Endothelial cell of umbilical vein (primary cell): ENCODE data around the gene MEF2D. TPM values are rescaled to one million over a fixed set of nuclear protein-coding genes. Genes with fewer than 3 reads are reported as not detected.

Source experiments
- BruUV-seq: library from RNA; stranded (reverse); fragments of 400-500 nt; replicated peaks from 2 replicates; lab custom pipeline; 2021; lab: Mats Ljungman, UMichigan
- CTCF ChIA-PET: fragments of 300-600, 350-600 bp; sonication (Branson Sonifier 250); formaldehyde crosslinking; loops from one replicate; lab custom pipeline; 2021; ENCODE audit warnings: antibody characterized with exemption, inconsistent platforms; lab: Charles Lee
- POLR2A ChIA-PET: fragments of 300-600, 350-600 bp; sonication (Branson Sonifier 250); formaldehyde crosslinking; loops from one replicate; lab custom pipeline; 2021; ENCODE audit warnings: antibody characterized with exemption, inconsistent platforms; lab: Charles Lee
- DNase-seq: peaks from one replicate; pipeline ENCODE4 v3.0.0-alpha.2; 2011; ENCODE audit warnings: low read depth, low spot score
- FAIRE-seq: peaks from 2 replicates; lab custom pipeline; 2011; peaks lifted over from hg19 to GRCh38; lab: Jason Lieb, UNC
- H2AFZ ChIP-seq: 2 replicates; pipeline ENCODE4 v1.6.0; 2012; ENCODE audit warnings: low read depth, low read length, control low read depth, inconsistent platforms
- H3K27ac ChIP-seq: 2 replicates; pipeline ENCODE4 v1.5.1; 2011; ENCODE audit warnings: low read depth, mild to moderate bottlenecking, control low read depth, low read length, moderate library complexity; ENCODE audit not compliant: insufficient read depth
- H3K27me3 ChIP-seq, 2 experiments: 2 replicates each; pipeline versions ENCODE4 v1.6.0 to v1.6.1; 2011; ENCODE audit warnings: low read length in 2 of 2, mixed read lengths in 1 of 2; ENCODE audit not compliant: control insufficient read depth in 2 of 2, insufficient read depth in 2 of 2
- H3K36me3 ChIP-seq, 2 experiments: 2 replicates in 1 of 2; 3 replicates in 1 of 2; pipeline ENCODE4 v1.5.1; 2011; ENCODE audit warnings: low read length in 2 of 2, mild to moderate bottlenecking in 1 of 2, moderate library complexity in 1 of 2; ENCODE audit not compliant: control insufficient read depth in 2 of 2, insufficient read depth in 2 of 2; ENCODE audit errors: extremely low read depth in 1 of 2
- H3K4me1 ChIP-seq: 3 replicates; pipeline ENCODE4 v1.5.1; 2011; ENCODE audit warnings: mild to moderate bottlenecking, low read length; ENCODE audit not compliant: control insufficient read depth, insufficient read depth; ENCODE audit errors: extremely low read depth
- H3K4me2 ChIP-seq: 2 replicates; pipeline ENCODE4 v1.6.1; 2011; ENCODE audit warnings: low read length, control low read depth, mixed read lengths; ENCODE audit not compliant: insufficient read depth
- H3K4me3 ChIP-seq, 3 experiments: fragments of 200-600 bp in 1 of 3; sonication (generic), shearing (Covaris generic) in 1 of 3; replicated peaks in 1 of 3; 2 replicates each; pipeline ENCODE4 v1.5.1; 2011 to 2016; ENCODE audit warnings: control low read depth in 3 of 3, low read length in 3 of 3, mild to moderate bottlenecking in 2 of 3, inconsistent platforms in 1 of 3, low read depth in 1 of 3, moderate library complexity in 1 of 3; ENCODE audit not compliant: insufficient read depth in 1 of 3
- H3K79me2 ChIP-seq: 2 replicates; pipeline ENCODE4 v1.6.0; 2012; ENCODE audit warnings: low read length, inconsistent platforms; ENCODE audit not compliant: control insufficient read depth, insufficient read depth
- H3K9ac ChIP-seq: replicated peaks from 2 replicates; pipeline ENCODE3; 2011; ENCODE audit warnings: low read length, control low read depth; ENCODE audit not compliant: insufficient read depth; ENCODE audit errors: extremely low read depth
- H3K9me1 ChIP-seq: replicated peaks from 3 replicates; pipeline ENCODE4 v1.6.0; 2011; ENCODE audit warnings: mild to moderate bottlenecking, low read length; ENCODE audit not compliant: control insufficient read depth, insufficient read depth; ENCODE audit errors: extremely low read depth
- H3K9me3 ChIP-seq: replicated peaks from 2 replicates; pipeline ENCODE4 v1.5.1; 2012; ENCODE audit warnings: low read length, inconsistent platforms; ENCODE audit not compliant: control insufficient read depth, insufficient read depth
- H4K20me1 ChIP-seq: replicated peaks from 2 replicates; pipeline ENCODE3; 2011; ENCODE audit warnings: mild to moderate bottlenecking, low read length; ENCODE audit not compliant: control insufficient read depth, insufficient read depth; ENCODE audit errors: extremely low read depth
- EZH2 ChIP-seq: IDR thresholded peaks from 2 replicates; pipeline ENCODE4 v1.6.1; 2012; ENCODE audit warnings: borderline replicate concordance, low read depth, mild to moderate bottlenecking, moderate library complexity, low read length, inconsistent platforms; ENCODE audit not compliant: severe bottlenecking
- FOS ChIP-seq: IDR thresholded peaks from 2 replicates; pipeline ENCODE4 v1.6.1; 2011; ENCODE audit warnings: mild to moderate bottlenecking, low read length, moderate library complexity, borderline replicate concordance; ENCODE audit not compliant: insufficient read depth
- GATA2 ChIP-seq: IDR thresholded peaks from 2 replicates; pipeline ENCODE4 v1.7.0; 2011; ENCODE audit warnings: low read depth, mild to moderate bottlenecking, moderate library complexity, mixed read lengths, low read length; ENCODE audit not compliant: insufficient read length, insufficient read depth
- JUN ChIP-seq: IDR thresholded peaks from 2 replicates; pipeline ENCODE4 v1.6.1; 2011; ENCODE audit warnings: borderline replicate concordance, low read depth; ENCODE audit not compliant: insufficient read length, insufficient read depth
- MYC ChIP-seq: IDR thresholded peaks from one replicate; pipeline ENCODE4 v1.6.1; 2011; ENCODE audit warnings: mild to moderate bottlenecking, low read depth, low read length
- POLR2A ChIP-seq: IDR thresholded peaks from 2 replicates; pipeline ENCODE4 v1.6.1; 2012; ENCODE audit warnings: low read depth, mild to moderate bottlenecking, control low read depth, low read length
- POLR2AphosphoS5 ChIP-seq: IDR thresholded peaks from 2 replicates; pipeline ENCODE4 v1.6.1; 2012; ENCODE audit warnings: low read depth, mild to moderate bottlenecking, control low read depth, low read length, moderate library complexity; ENCODE audit not compliant: insufficient read depth
- dilution Hi-C: fragments of 300-500 bp; cut with MboI; formaldehyde crosslinking; loops from one replicate; pipeline ENCODE4 v1.15.0; 2019; ENCODE audit warnings: low sequenced_read_pairs; ENCODE audit not compliant: extremely low pct_ligation_motif_present
- intact Hi-C: fragments of 100-400 bp; cut with micrococcal nuclease; formaldehyde crosslinking; loops from one replicate; pipeline ENCODE4 v1.10.0; 2022
- polyA plus RNA-seq, 4 experiments: library from polyadenylated mRNA; depleted of rRNA in 3 of 4; stranded (reverse) in 3 of 4; unstranded in 1 of 4; fragments of >200 nt; gene quantifications; 2 replicates each; pipeline versions ENCODE4 v1.2.1 to v1.2.3, GENCODE V29; 2011 to 2012; ENCODE audit warnings: missing spikeins in 1 of 4
- total RNA-seq: library from RNA; stranded (reverse); gene quantifications from 2 replicates; pipeline ENCODE4 v1.2.3, GENCODE V29; 2021
- TF ChIP-seq, protein P1 (sequence below), 2 donors: IDR thresholded peaks; 1 replicate in 1 of 2; 2 replicates in 1 of 2; pipeline ENCODE4 v1.5.1; 2011; ENCODE audit warnings: low read length in 2 of 2, mild to moderate bottlenecking in 2 of 2, moderate library complexity in 2 of 2, control low read depth in 1 of 2, inconsistent platforms in 1 of 2, low read depth in 1 of 2; ENCODE audit not compliant: insufficient read depth in 1 of 2; ENCODE audit errors: extremely low read depth in 1 of 2
- TF ChIP-seq, protein P2 (sequence below): IDR thresholded peaks from 2 replicates; pipeline ENCODE4 v1.6.1; 2011; ENCODE audit not compliant: insufficient read depth, insufficient read length

Gene MEF2D
- total and polyA plus RNA-seq, 2 donors (not counting 3 experiments of a cell fraction or from before 2014, with no cell fraction given), result 45.4 to 52.2 TPM

GRCh38 chr1:156462954-156463795 is 37.4 kb downstream of the MEF2D start:
- Histone ChIP-seq H3K4me3 (no peak overlapping the region), H3K27ac (no peak overlapping the region), H3K9me1 (no peaks in the 10 kb centered on the region), H4K20me1 (no peaks in the 10 kb centered on the region), H3K36me3 (peaks cover 2 to 20% of the 10 kb centered on the region in 2 experiments), H3K79me2 (no peaks in the 10 kb centered on the region), H3K4me1 (peaks cover 12% of the 10 kb centered on the region), H3K4me2 (no peak overlapping the region), H3K9ac (no peak overlapping the region), H3K27me3 (no peaks in the 10 kb centered on the region), H3K9me3 (no peaks in the 10 kb centered on the region), H2AFZ (no peak overlapping the region)
- CTCF ChIA-PET, result no interaction called here
- intact Hi-C loops (no loop called here), dilution Hi-C loops (no loop called here)
- no peak for FAIRE-seq
- TF ChIP-seq EZH2 (no peak), POLR2A (no peak), MYC (no peak)
- BruUV-seq, result no TSS peak
- POLR2A ChIA-PET, result no interaction called here
- DNase-seq, result no peak

- Histone ChIP-seq H3K9me1 (no peaks in the 10 kb centered on the region), H3K27ac (no peak overlapping the region), H3K9me3 (no peaks in the 10 kb centered on the region), H3K79me2 (no peaks in the 10 kb centered on the region), H3K4me3 (no peak overlapping the region), H3K4me1 (peaks cover 16% of the 10 kb centered on the region), H4K20me1 (no peaks in the 10 kb centered on the region), H2AFZ (no peak overlapping the region), H3K36me3 (peaks cover 0 to 12% of the 10 kb centered on the region in 2 experiments), H3K9ac (no peak overlapping the region), H3K27me3 (no peaks in the 10 kb centered on the region), H3K4me2 (no peak overlapping the region)
- intact Hi-C loops (no loop called here), dilution Hi-C loops (no loop called here)
- no TSS peak for BruUV-seq
- POLR2A ChIA-PET, result interaction anchor here (1.4 kb wide), 1 partner anchor 41 kb away, joined by 3 read pairs; no protein-coding TSS in a partner anchor
- FAIRE-seq (no peak), DNase-seq (no peak)
- TF ChIP-seq JUN (no peak), POLR2AphosphoS5 (no peak), EZH2 (no peak), FOS (no peak), POLR2A (no peak), GATA2 (no peak), MYC (no peak)
- TF ChIP-seq, protein P1, sequence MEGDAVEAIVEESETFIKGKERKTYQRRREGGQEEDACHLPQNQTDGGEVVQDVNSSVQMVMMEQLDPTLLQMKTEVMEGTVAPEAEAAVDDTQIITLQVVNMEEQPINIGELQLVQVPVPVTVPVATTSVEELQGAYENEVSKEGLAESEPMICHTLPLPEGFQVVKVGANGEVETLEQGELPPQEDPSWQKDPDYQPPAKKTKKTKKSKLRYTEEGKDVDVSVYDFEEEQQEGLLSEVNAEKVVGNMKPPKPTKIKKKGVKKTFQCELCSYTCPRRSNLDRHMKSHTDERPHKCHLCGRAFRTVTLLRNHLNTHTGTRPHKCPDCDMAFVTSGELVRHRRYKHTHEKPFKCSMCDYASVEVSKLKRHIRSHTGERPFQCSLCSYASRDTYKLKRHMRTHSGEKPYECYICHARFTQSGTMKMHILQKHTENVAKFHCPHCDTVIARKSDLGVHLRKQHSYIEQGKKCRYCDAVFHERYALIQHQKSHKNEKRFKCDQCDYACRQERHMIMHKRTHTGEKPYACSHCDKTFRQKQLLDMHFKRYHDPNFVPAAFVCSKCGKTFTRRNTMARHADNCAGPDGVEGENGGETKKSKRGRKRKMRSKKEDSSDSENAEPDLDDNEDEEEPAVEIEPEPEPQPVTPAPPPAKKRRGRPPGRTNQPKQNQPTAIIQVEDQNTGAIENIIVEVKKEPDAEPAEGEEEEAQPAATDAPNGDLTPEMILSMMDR (IDR thresholded peaks at IDR 0.05; ENCODE audit: extremely low read depth in 1 of 2, insufficient read depth in 1 of 2, low read depth in 1 of 2, low read length in 2 of 2), result no peak
- TF ChIP-seq, protein P2, sequence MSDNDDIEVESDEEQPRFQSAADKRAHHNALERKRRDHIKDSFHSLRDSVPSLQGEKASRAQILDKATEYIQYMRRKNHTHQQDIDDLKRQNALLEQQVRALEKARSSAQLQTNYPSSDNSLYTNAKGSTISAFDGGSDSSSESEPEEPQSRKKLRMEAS, result no peak
- CTCF ChIA-PET, result interaction anchor here (1.1 to 2.7 kb wide), 3 partner anchors 16 to 77 kb away, joined by 4 to 19 read pairs (median 4); no protein-coding TSS in a partner anchor
Measured at GRCh38 chr1:156461781-156462647, 38.6 kb downstream of the MEF2D start.
